Neural progenitor cell (in vitro differentiated cells): ENCODE measurements around the gene STEAP1B. TPM values are rescaled to one million over a fixed set of nuclear protein-coding genes. Genes with fewer than 3 reads are reported as not detected.

Experiments used
- DNase-seq: peaks from one replicate; pipeline ENCODE4 v3.0.0-alpha.2; 2016; ENCODE audit warnings: low spot score
- H2AFZ ChIP-seq: fragments of 200-600 bp; sonication (generic); replicated peaks from 2 replicates; pipeline ENCODE4 v1.6.1; 2016; ENCODE audit warnings: antibody characterized with exemption
- H3F3A ChIP-seq: fragments of 200-600 bp; sonication (generic); 2 replicates; pipeline ENCODE4 v1.6.1; 2016; ENCODE audit warnings: antibody characterized with exemption, low read depth
- H3K27ac ChIP-seq: fragments of 200-600 bp; sonication (generic); 2 replicates; pipeline ENCODE4 v1.5.1; 2016; ENCODE audit warnings: mild to moderate bottlenecking
- H3K27me3 ChIP-seq: fragments of 200-600 bp; sonication (generic); 2 replicates; pipeline ENCODE4 v1.6.1; 2016; ENCODE audit warnings: mild to moderate bottlenecking, moderate library complexity
- H3K36me3 ChIP-seq: fragments of 200-600 bp; sonication (generic); 2 replicates; pipeline ENCODE4 v1.5.1; 2016
- H3K4me1 ChIP-seq: fragments of 200-600 bp; sonication (generic); 2 replicates; pipeline ENCODE4 v1.6.1; 2016; ENCODE audit warnings: mixed run types
- H3K4me2 ChIP-seq: fragments of 200-600 bp; sonication (generic); 2 replicates; pipeline ENCODE4 v1.6.1; 2016
- H3K4me3 ChIP-seq: fragments of 200-600 bp; sonication (generic); 2 replicates; pipeline ENCODE4 v1.5.1; 2016
- H3K79me2 ChIP-seq: fragments of 200-600 bp; sonication (generic); 2 replicates; pipeline ENCODE4 v1.6.1; 2016; ENCODE audit warnings: low read depth
- H3K9ac ChIP-seq: fragments of 200-600 bp; sonication (generic); 2 replicates; pipeline ENCODE4 v1.6.1; 2016
- H3K9me3 ChIP-seq: fragments of 200-600 bp; sonication (generic); 2 replicates; pipeline ENCODE4 v1.5.1; 2016; ENCODE audit warnings: low read depth
- H4K20me1 ChIP-seq: fragments of 200-600 bp; sonication (generic); 2 replicates; pipeline ENCODE4 v1.6.1; 2016; ENCODE audit warnings: low read depth
- H3K27ac Mint-ChIP-seq: 3 replicates; pipeline ENCODE4 v1.8.0; 2021; ENCODE audit warnings: mixed read lengths
- H3K27me3 Mint-ChIP-seq: 2 replicates; pipeline ENCODE4 v1.8.0; 2022; ENCODE audit warnings: low read depth, mild to moderate bottlenecking, inconsistent platforms, moderate library complexity, mixed read lengths; ENCODE audit not compliant: insufficient read depth
- H3K36me3 Mint-ChIP-seq: 3 replicates; pipeline ENCODE4 v1.8.0; 2021; ENCODE audit warnings: mixed read lengths
- H3K4me1 Mint-ChIP-seq: 3 replicates; pipeline ENCODE4 v1.8.0; 2021; ENCODE audit warnings: mixed read lengths
- H3K4me3 Mint-ChIP-seq: 3 replicates; pipeline ENCODE4 v1.8.0; 2021; ENCODE audit warnings: mild to moderate bottlenecking, moderate library complexity, mixed read lengths
- H3K9me3 Mint-ChIP-seq: 3 replicates; pipeline ENCODE4 v1.8.0; 2020; ENCODE audit warnings: mixed read lengths
- EZH2 ChIP-seq: fragments of 200-600 bp; sonication (generic); IDR thresholded peaks from 2 replicates; pipeline ENCODE4 v1.6.1; 2017; ENCODE audit warnings: antibody characterized with exemption, mild to moderate bottlenecking, moderate library complexity
- EZH2phosphoT487 ChIP-seq: fragments of 200-600 bp; sonication (generic); IDR thresholded peaks from 2 replicates; pipeline ENCODE4 v1.6.1; 2017; ENCODE audit warnings: antibody characterized with exemption
- total RNA-seq: library from RNA; depleted of rRNA; stranded (reverse); fragments of >200 nt; gene quantifications from 2 replicates; pipeline ENCODE4 v1.2.3, GENCODE V29; 2015; ENCODE audit warnings: low replicate concordance
- TF ChIP-seq, protein P1 (sequence below): fragments of 200-600 bp; sonication (generic); IDR thresholded peaks from 2 replicates; pipeline ENCODE4 v1.5.1; 2017; ENCODE audit warnings: antibody characterized with exemption, mild to moderate bottlenecking

STEAP1B gene
- total RNA-seq, 1 donor from 2014 or later: 1.6 TPM

DNA sequence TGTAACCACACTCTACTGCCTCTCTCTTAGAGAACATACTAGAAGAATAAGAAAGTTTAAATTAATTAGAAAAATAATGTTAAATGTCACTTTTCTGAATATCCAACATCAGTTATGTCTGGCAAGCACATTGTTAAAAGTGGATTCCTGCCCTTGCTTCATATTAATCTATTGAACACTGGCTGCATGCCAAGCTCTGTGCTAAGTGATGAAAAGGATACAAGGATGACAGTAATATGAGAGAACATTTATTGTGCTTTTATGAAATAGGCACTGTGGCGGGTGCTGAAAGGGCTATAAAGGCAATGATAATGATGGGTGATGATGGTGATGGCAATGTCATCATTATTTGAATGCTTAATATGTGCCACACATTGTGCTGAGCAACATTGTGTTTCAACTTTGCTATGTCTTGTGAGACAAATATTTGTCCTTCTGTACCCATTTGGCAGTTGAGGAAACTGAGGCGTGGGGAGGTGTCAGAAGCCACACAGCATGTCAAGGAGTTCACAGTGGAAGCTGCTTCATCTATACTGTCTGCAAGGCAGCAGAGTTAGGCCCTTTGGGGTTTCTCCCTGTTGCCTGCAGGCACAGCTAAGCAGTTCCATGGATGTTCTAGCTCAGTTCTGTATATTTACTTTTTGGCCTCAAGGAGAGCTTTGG lies 78.9 kb downstream of the STEAP1B start:
- Histone ChIP-seq H3K4me3 (no peak overlapping the region), H3F3A (no peaks in the 10 kb centered on the region), H3K27me3 (no peaks in the 10 kb centered on the region), H3K9ac (no peak overlapping the region), H3K79me2 (no peaks in the 10 kb centered on the region), H3K9me3 (no peaks in the 10 kb centered on the region), H3K4me2 (no peak overlapping the region), H4K20me1 (no peaks in the 10 kb centered on the region), H2AFZ (no peak overlapping the region), H3K36me3 (no peaks in the 10 kb centered on the region), H3K4me1 (no peaks in the 10 kb centered on the region), H3K27ac (no peak overlapping the region)
- Mint-ChIP-seq H3K4me1 (no peaks in the 10 kb centered on the region), H3K4me3 (no peak overlapping the region), H3K27me3 (no peaks in the 10 kb centered on the region), H3K36me3 (peaks cover 3% of the 10 kb centered on the region), H3K9me3 (no peaks in the 10 kb centered on the region), H3K27ac (no peak overlapping the region)
- no peak for TF ChIP-seq EZH2phosphoT487
- no peak for TF ChIP-seq EZH2
- TF ChIP-seq, protein P1, sequence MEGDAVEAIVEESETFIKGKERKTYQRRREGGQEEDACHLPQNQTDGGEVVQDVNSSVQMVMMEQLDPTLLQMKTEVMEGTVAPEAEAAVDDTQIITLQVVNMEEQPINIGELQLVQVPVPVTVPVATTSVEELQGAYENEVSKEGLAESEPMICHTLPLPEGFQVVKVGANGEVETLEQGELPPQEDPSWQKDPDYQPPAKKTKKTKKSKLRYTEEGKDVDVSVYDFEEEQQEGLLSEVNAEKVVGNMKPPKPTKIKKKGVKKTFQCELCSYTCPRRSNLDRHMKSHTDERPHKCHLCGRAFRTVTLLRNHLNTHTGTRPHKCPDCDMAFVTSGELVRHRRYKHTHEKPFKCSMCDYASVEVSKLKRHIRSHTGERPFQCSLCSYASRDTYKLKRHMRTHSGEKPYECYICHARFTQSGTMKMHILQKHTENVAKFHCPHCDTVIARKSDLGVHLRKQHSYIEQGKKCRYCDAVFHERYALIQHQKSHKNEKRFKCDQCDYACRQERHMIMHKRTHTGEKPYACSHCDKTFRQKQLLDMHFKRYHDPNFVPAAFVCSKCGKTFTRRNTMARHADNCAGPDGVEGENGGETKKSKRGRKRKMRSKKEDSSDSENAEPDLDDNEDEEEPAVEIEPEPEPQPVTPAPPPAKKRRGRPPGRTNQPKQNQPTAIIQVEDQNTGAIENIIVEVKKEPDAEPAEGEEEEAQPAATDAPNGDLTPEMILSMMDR: no peak
- no peak for DNase-seq

DNA sequence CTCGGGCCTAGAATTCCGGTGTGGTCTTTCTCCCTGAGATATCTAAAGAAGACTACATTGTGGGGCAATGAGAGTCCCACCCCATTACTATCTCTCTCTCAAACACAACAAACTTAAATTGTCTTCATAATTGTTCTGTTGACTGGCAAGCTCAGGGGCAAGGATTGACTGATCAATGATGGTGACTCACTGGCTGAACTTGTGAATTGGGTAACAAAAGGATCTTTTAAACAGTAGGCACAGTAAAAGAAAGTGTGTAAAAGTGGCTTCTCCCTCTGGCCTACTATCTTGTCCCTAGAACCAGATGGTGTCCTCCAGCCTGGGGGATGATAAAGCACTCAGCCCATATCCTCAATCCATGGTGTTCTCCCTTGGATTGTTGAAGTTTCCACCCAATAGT lies 80.0 kb downstream of the STEAP1B start:
- H3K27ac ChIP-seq: no peak overlapping the region
- H3K36me3 Mint-ChIP-seq: peaks cover 3% of the 10 kb centered on the region
- no peaks in the 10 kb centered on the region for H3K9me3 Mint-ChIP-seq
- H3K9ac ChIP-seq: no peak overlapping the region
- H3K27me3 ChIP-seq: no peaks in the 10 kb centered on the region
- no peak for DNase-seq
- H3K4me3 ChIP-seq: no peak overlapping the region
- H3K27ac Mint-ChIP-seq: no peak overlapping the region
- no peaks in the 10 kb centered on the region for H3K4me1 ChIP-seq
- no peak for TF ChIP-seq EZH2
- TF ChIP-seq, protein P1: no peak
- no peak for TF ChIP-seq EZH2phosphoT487
- no peaks in the 10 kb centered on the region for H3K4me1 Mint-ChIP-seq
- no peaks in the 10 kb centered on the region for H3K36me3 ChIP-seq
- H4K20me1 ChIP-seq: no peaks in the 10 kb centered on the region
- no peak overlapping the region for H3K4me3 Mint-ChIP-seq
- H2AFZ ChIP-seq: no peak overlapping the region
- H3F3A ChIP-seq: no peaks in the 10 kb centered on the region
- no peaks in the 10 kb centered on the region for H3K27me3 Mint-ChIP-seq
- no peak overlapping the region for H3K4me2 ChIP-seq
- no peaks in the 10 kb centered on the region for H3K79me2 ChIP-seq
- H3K9me3 ChIP-seq: no peaks in the 10 kb centered on the region

DNA sequence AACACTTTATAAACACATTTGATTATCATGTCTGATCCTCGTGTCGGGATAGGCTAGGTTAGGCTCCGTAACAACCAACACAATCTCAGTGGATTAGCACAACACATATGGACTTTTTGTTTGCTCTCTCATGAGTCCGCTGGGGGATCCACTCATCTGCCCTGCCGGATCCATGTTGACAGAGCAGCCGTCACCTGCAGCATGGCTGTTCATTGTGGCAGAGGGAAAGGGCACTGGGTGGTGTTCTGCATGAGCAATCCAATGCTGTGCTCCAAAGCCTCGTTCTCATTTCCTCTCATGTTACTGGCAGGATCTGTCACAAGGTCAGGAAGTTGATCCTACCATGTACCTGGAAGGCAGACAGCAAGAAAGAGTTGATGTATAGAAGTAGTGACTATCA lies 80.5 kb downstream of the STEAP1B start:
- no peak overlapping the region for H3K4me3 ChIP-seq
- H3K9ac ChIP-seq: no peak overlapping the region
- TF ChIP-seq EZH2 (no peak), EZH2phosphoT487 (no peak)
- TF ChIP-seq, protein P1: no peak
- no peaks in the 10 kb centered on the region for H3K9me3 Mint-ChIP-seq
- H3K4me3 Mint-ChIP-seq: no peak overlapping the region
- no peak overlapping the region for H3K27ac Mint-ChIP-seq
- H3F3A ChIP-seq: no peaks in the 10 kb centered on the region
- H3K36me3 ChIP-seq: no peaks in the 10 kb centered on the region
- H3K4me1 Mint-ChIP-seq: no peaks in the 10 kb centered on the region
- no peaks in the 10 kb centered on the region for H3K27me3 ChIP-seq
- H3K4me2 ChIP-seq: no peak overlapping the region
- no peaks in the 10 kb centered on the region for H3K79me2 ChIP-seq
- H3K36me3 Mint-ChIP-seq: peaks cover 3% of the 10 kb centered on the region
- no peaks in the 10 kb centered on the region for H3K27me3 Mint-ChIP-seq
- no peaks in the 10 kb centered on the region for H4K20me1 ChIP-seq
- H3K9me3 ChIP-seq: no peaks in the 10 kb centered on the region
- DNase-seq: no peak
- no peaks in the 10 kb centered on the region for H3K4me1 ChIP-seq
- no peak overlapping the region for H3K27ac ChIP-seq
- H2AFZ ChIP-seq: no peak overlapping the region
